Dendritic cell treated with granulocyte-macrophage colony-stimulating factor and Interleukin-4, amounts not matched to agents 40 ng/mL and 50 ng/mL, for 4 days (primary cell): ENCODE results near the gene KCNK1.
"Not testable (repeated sequence)": the region's sequence is repeated elsewhere in the genome, so short reads cannot be mapped to it uniquely, and the experiment has no call there.

ENCODE experiments used
- H3K27ac Mint-ChIP-seq: one replicate; pipeline ENCODE4 v1.8.0; 2022; ENCODE audit warnings: mild to moderate bottlenecking, mixed read lengths
- H3K27me3 Mint-ChIP-seq: one replicate; pipeline ENCODE4 v1.8.0; 2022; ENCODE audit warnings: mild to moderate bottlenecking, mixed read lengths
- H3K36me3 Mint-ChIP-seq: one replicate; pipeline ENCODE4 v1.8.0; 2022; ENCODE audit warnings: low read depth, mixed read lengths
- H3K4me1 Mint-ChIP-seq: one replicate; pipeline ENCODE4 v1.8.0; 2022; ENCODE audit warnings: low read depth, mixed read lengths
- H3K4me3 Mint-ChIP-seq: one replicate; pipeline ENCODE4 v1.8.0; 2022; ENCODE audit warnings: mild to moderate bottlenecking, moderate library complexity, mixed read lengths
- H3K9me3 Mint-ChIP-seq: one replicate; pipeline ENCODE4 v1.8.0; 2022; ENCODE audit warnings: mixed read lengths
- intact Hi-C: fragments of 100-400 bp; cut with micrococcal nuclease; formaldehyde crosslinking; loops from one replicate; pipeline ENCODE4 v1.15.0; 2022

KCNK1 gene

GRCh38 chr1:233673261-233673946, 59.5 kb downstream of the KCNK1 start:
- H3K9me3 Mint-ChIP-seq = no peaks in the 10 kb centered on the region
- peaks cover 9% of the 10 kb centered on the region for H3K4me1 Mint-ChIP-seq
- peaks cover 2% of the 10 kb centered on the region for H3K27me3 Mint-ChIP-seq
- no peak overlapping the region for H3K27ac Mint-ChIP-seq
- intact Hi-C loops = no loop called here
- H3K36me3 Mint-ChIP-seq = no peaks in the 10 kb centered on the region
- no peak overlapping the region for H3K4me3 Mint-ChIP-seq

DNA sequence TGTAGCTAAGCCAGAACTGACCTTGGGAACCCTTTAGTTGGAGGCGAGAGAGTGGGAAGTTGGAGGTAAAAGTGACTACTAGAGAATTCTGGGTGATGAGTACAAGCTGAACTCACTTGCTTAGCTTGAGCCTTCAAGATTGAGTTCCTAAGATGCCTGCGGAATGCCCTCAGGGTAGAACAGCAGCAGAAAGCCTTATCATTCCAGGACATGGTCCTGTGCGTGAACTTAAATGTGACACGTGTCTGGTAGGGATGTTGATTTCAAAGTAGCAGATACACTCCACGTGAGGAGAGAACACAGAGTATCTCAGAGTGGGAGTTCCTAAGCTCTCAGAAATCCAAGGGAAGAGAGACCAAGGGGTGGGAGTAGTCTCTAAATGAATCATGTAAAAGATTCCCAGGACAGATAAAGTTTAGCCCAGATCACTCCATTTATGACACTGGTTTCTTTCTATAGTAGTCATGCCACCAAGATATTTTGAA, 60.1 kb downstream of the KCNK1 start:
- Mint-ChIP-seq H3K27ac (no peak overlapping the region), H3K4me3 (no peak overlapping the region)

GRCh38 chr1:233675446-233675845, 61.5 kb downstream of the KCNK1 start:
- Mint-ChIP-seq H3K36me3 (no peaks in the 10 kb centered on the region), H3K4me3 (no peak overlapping the region), H3K4me1 (peaks cover 9% of the 10 kb centered on the region), H3K9me3 (no peaks in the 10 kb centered on the region), H3K27me3 (peaks cover 2% of the 10 kb centered on the region), H3K27ac (no peak overlapping the region)
- intact Hi-C loops = no loop called here

More for the DNA sequence above, 60.1 kb downstream of the KCNK1 start:
- intact Hi-C loops = no loop called here
- no peaks in the 10 kb centered on the region for H3K36me3 Mint-ChIP-seq
- peaks cover 2% of the 10 kb centered on the region for H3K27me3 Mint-ChIP-seq
- H3K4me1 Mint-ChIP-seq = peaks cover 9% of the 10 kb centered on the region
- no peaks in the 10 kb centered on the region for H3K9me3 Mint-ChIP-seq

DNA sequence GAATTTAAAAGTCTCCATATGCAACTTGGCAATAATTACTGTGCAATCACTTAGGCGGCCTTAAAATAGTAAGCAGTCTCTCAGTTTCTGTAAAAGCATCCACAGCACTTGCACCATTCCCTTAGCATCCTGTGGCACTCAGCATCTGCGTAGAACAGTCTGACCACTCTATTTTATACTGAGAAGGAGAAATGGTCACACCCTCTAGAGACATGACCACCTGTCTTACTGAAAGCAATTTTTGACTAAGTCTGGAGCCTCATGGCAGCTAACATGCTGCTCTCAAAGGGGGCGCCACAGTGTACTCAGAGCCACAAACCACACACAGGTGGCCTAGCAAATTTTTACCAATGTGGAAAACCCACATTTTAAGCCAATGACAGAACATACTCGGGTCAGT, 62.0 kb downstream of the KCNK1 start:
- Mint-ChIP-seq H3K27ac (no peak overlapping the region), H3K36me3 (no peaks in the 10 kb centered on the region)
- intact Hi-C loops = no loop called here

GRCh38 chr1:233677690-233678354, 63.9 kb downstream of the KCNK1 start:
- peaks cover 9% of the 10 kb centered on the region for H3K4me1 Mint-ChIP-seq
- H3K9me3 Mint-ChIP-seq = no peaks in the 10 kb centered on the region
- H3K27ac Mint-ChIP-seq = no peak overlapping the region
- no peak overlapping the region for H3K4me3 Mint-ChIP-seq
- H3K36me3 Mint-ChIP-seq = no peaks in the 10 kb centered on the region
- no peaks in the 10 kb centered on the region for H3K27me3 Mint-ChIP-seq
- intact Hi-C loops = no loop called here

More for the DNA sequence above, 62.0 kb downstream of the KCNK1 start:
- Mint-ChIP-seq H3K4me3 (no peak overlapping the region), H3K9me3 (no peaks in the 10 kb centered on the region), H3K27me3 (peaks cover 2% of the 10 kb centered on the region), H3K4me1 (peaks cover 9% of the 10 kb centered on the region)

- H3K4me1 Mint-ChIP-seq = no peaks in the 10 kb centered on the region
- no peaks in the 10 kb centered on the region for H3K36me3 Mint-ChIP-seq
- H3K4me3 Mint-ChIP-seq = no peak overlapping the region
- H3K27me3 Mint-ChIP-seq = no peaks in the 10 kb centered on the region
- intact Hi-C loops = no loop called here
- no peak overlapping the region for H3K27ac Mint-ChIP-seq
- H3K9me3 Mint-ChIP-seq = no peaks in the 10 kb centered on the region
Observed at GRCh38 chr1:233679030-233679429, 65.1 kb downstream of the KCNK1 start.

DNA sequence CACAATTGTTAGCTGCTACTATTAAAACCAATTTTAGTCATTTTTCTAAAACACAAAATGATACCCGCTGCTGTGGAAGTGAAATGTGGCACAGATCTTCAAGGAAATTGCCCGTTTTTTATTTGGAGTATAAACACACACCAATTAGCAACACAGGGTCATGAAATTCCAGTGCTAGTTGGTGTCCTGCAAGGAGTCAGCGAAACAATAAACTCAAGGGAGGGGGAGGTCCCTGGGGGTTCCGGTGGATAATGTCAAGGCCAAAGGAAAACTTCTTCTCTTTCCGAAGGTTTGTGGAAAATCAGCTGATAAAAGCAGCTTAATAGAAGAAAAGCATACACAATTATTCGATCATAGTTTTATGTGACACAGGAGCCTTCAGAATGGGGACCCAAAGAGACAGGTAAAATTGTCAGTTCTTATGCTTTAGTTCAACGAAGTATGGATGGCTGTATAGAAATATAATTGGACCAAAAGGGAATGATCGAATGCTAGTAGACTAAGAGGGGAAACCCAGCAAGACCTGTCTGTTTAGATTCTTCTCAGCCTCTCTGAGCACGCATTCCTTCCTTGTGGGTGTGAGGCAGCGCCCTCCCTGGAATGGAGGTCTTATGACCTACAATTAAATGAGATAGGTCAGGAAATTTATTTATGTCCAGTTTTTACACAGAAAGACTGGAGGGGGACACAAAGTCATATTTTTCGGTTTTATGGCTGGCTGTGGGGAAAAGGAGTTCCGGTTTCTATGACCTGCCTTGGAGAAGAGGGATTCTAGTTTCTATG, 65.9 kb downstream of the KCNK1 start:
- Mint-ChIP-seq H3K27ac (no peak overlapping the region), H3K4me1 (no peaks in the 10 kb centered on the region), H3K27me3 (no peaks in the 10 kb centered on the region), H3K4me3 (no peak overlapping the region), H3K9me3 (no peaks in the 10 kb centered on the region), H3K36me3 (no peaks in the 10 kb centered on the region)
- intact Hi-C loops = no loop called here

- H3K4me1 Mint-ChIP-seq = no peaks in the 10 kb centered on the region
Observed at GRCh38 chr1:233681285-233681684, 67.4 kb downstream of the KCNK1 start.

DNA sequence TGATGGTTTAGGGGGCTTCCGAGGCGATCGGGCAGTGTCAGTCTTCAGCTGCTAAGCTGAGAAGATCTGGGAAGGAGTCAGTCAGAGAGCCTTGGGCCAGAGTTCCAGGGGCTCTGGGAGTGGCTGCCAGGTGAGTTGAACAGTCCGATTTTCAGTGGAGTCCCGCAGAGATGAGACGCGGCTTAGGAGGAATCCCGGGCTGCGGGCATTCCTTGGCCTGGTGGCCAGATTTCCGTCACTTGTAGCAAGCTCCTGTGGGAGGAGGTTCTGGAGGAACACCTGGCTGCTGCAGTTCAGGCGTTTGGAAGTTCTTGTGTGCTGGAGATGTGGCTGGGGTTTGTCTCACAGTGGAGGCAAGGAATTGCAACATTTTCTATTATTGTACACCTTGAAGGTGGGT, 72.7 kb downstream of the KCNK1 start:
- H3K36me3 Mint-ChIP-seq, H3K27ac Mint-ChIP-seq, H3K9me3 Mint-ChIP-seq, intact Hi-C loops, H3K4me1 Mint-ChIP-seq, H3K4me3 Mint-ChIP-seq, H3K27me3 Mint-ChIP-seq: not testable (repeated sequence)

More at GRCh38 chr1:233681285-233681684, 67.4 kb downstream of the KCNK1 start:
- Mint-ChIP-seq H3K27ac (no peak overlapping the region), H3K9me3 (no peaks in the 10 kb centered on the region), H3K4me3 (no peak overlapping the region), H3K36me3 (no peaks in the 10 kb centered on the region), H3K27me3 (no peaks in the 10 kb centered on the region)
- intact Hi-C loops = no loop called here

- intact Hi-C loops = no loop called here
- Mint-ChIP-seq H3K4me1 (no peaks in the 10 kb centered on the region), H3K4me3 (no peak overlapping the region), H3K36me3 (no peaks in the 10 kb centered on the region), H3K9me3 (no peaks in the 10 kb centered on the region), H3K27ac (no peak overlapping the region), H3K27me3 (peaks cover 1% of the 10 kb centered on the region)
Observed at GRCh38 chr1:233689017-233689747, 75.3 kb downstream of the KCNK1 start.

GRCh38 chr1:233689748-233690254, 75.9 kb downstream of the KCNK1 start:
- H3K4me1 Mint-ChIP-seq = no peaks in the 10 kb centered on the region
- intact Hi-C loops = no loop called here
- no peak overlapping the region for H3K4me3 Mint-ChIP-seq
- H3K27me3 Mint-ChIP-seq = peaks cover 1% of the 10 kb centered on the region
- no peaks in the 10 kb centered on the region for H3K36me3 Mint-ChIP-seq
- H3K27ac Mint-ChIP-seq = no peak overlapping the region
- no peaks in the 10 kb centered on the region for H3K9me3 Mint-ChIP-seq

GRCh38 chr1:233695901-233696300, 82.0 kb downstream of the KCNK1 start:
- intact Hi-C loops = no loop called here

GRCh38 chr1:233700338-233700737, 86.4 kb downstream of the KCNK1 start:
- Mint-ChIP-seq H3K27me3 (no peaks in the 10 kb centered on the region), H3K27ac (no peak overlapping the region), H3K9me3 (peaks cover 12% of the 10 kb centered on the region), H3K4me3 (no peak overlapping the region), H3K36me3 (no peaks in the 10 kb centered on the region), H3K4me1 (peaks cover 5% of the 10 kb centered on the region)
- intact Hi-C loops = no loop called here

More at GRCh38 chr1:233695901-233696300, 82.0 kb downstream of the KCNK1 start:
- Mint-ChIP-seq H3K4me3 (no peak overlapping the region), H3K27me3 (no peaks in the 10 kb centered on the region), H3K27ac (no peak overlapping the region), H3K9me3 (peaks cover 12% of the 10 kb centered on the region), H3K36me3 (no peaks in the 10 kb centered on the region), H3K4me1 (no peaks in the 10 kb centered on the region)
